GM18951 (cell line): Measurements from ENCODE around the gene TOMM20.

ENCODE experiments used
- POLR2A ChIP-seq: IDR thresholded peaks from 4 replicates; pipeline ENCODE4 v1.6.1; 2011; ENCODE audit warnings: mild to moderate bottlenecking; ENCODE audit not compliant: insufficient read length, insufficient read depth; ENCODE audit errors: extremely low read depth
- in situ Hi-C: fragments of 300-500 bp; cut with MboI; formaldehyde crosslinking; loops from one replicate; pipeline ENCODE4 v1.12.0; 2022; ENCODE audit warnings: low sequenced_read_pairs, mixed read lengths, inconsistent platforms; ENCODE audit not compliant: unreplicated experiment

Gene TOMM20

DNA sequence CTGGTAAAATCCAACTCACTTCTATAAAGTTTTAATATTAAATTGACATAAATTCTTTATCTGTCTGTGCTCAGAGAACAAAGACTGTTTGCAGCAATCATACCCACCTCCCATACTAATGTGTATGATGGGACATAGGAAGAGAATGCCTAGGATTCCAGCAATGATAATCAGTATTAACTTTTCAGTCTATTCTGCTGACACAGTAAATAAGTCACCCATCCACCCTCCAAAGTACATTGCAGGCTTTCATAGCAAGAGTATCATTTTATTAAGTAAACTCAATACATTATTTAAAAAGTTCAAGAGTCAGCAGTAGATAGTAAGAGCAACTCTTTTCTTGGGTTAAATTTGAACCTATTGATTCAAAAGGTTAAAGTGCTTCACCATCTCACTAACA, 23.6 kb upstream of the TOMM20 start:
- in situ Hi-C loops, result no loop called here
- TF ChIP-seq POLR2A, result no peak

DNA sequence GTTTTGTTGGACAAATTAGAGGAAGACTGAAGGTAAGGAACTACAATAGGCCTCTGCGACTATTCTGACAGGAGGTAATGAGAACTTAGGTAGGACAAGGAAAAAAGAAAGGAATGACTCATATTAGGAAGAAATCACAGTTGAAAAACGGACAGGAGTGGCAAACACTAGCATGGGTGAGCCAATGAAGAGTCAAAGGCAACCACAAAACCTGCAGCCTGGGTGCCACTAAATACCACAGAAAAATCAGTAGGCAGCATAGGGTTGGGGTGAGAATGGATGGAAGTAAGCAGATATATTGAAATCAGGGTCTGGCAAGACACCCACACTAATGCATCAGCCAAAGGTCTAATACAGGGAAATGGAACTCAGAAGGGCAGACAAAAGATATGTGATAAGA, 22.4 kb upstream of the TOMM20 start:
- in situ Hi-C loops, result no loop called here
- TF ChIP-seq POLR2A, result no peak

- in situ Hi-C loops, result no loop called here
- TF ChIP-seq POLR2A, result no peak
Measured at GRCh38 chr1:235149824-235150223, 21.2 kb upstream of the TOMM20 start.

- in situ Hi-C loops, result no loop called here
- no peak for TF ChIP-seq POLR2A
Measured at GRCh38 chr1:235147269-235147668, 18.6 kb upstream of the TOMM20 start.

DNA sequence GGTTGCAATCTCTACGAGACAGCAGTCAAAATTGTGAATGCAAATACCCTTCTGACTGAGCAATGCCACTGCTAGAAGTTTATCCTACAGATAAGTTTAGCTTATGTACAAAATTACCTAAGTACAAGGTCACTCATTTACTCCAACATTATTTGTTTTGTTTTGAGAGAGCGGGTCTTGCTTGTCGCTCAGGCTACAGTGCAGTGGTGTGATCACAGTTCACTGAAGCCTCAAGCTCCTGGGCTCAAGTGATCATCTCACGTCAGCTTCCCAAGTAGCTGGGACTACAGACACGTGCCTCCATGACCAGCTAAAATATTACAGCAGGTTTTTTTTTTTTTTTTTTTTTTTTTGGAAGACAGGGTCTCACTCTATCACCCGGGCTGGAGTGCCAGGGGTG, 17.0 kb upstream of the TOMM20 start:
- in situ Hi-C loops, result no loop called here
- TF ChIP-seq POLR2A, result no peak

GRCh38 chr1:235142991-235143390, 14.4 kb upstream of the TOMM20 start:
- in situ Hi-C loops, result no loop called here
- TF ChIP-seq POLR2A, result no peak

GRCh38 chr1:235139315-235139714, 10.7 kb upstream of the TOMM20 start:
- no peak for TF ChIP-seq POLR2A
- in situ Hi-C loops, result no loop called here

DNA sequence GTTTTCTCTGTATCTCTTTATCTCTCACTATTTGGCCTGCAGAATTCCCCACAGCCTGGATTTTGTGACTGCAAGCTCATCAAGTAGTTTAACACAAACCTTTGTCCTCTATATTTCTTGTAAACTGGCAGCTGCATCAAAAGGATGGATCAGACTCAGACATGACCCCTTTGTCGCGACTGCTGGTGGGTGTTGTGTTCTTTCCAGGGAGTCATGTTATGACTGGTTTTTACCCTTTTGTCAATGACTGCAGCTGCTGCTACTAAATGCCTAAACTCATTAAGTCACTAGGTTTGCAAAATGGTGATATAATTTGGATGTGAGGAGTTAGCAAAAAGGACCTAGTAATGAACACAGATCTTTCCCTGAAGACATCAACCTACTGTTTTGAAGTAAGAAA, 10.2 kb upstream of the TOMM20 start:
- in situ Hi-C loops, result no loop called here

GRCh38 chr1:235136111-235136510, 7.5 kb upstream of the TOMM20 start:
- in situ Hi-C loops, result no loop called here
- TF ChIP-seq POLR2A, result no peak

More for the DNA sequence above, 10.2 kb upstream of the TOMM20 start:
- no peak for TF ChIP-seq POLR2A

DNA sequence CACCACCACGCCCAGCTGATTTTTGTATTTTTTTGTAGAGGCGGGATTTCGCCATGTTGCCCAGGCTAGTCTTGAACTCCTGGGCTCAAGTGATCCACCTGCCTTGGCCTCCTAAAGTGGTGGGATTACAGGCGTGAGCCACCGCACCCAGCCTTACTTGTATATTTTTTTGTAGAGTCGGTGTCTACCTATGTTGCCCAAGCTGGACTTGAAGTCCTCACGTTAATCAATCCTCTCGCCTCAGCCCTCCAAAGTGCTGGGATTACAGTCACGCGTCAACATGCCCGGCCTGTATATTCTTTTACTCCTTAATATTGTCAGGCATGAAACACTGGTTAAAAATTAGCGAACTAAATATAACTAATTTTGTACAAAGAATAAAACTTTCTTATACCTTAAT, 5.5 kb upstream of the TOMM20 start:
- in situ Hi-C loops, result no loop called here
- TF ChIP-seq POLR2A, result no peak

- no peak for TF ChIP-seq POLR2A
- in situ Hi-C loops, result no loop called here
Measured at GRCh38 chr1:235133086-235133485, 4.4 kb upstream of the TOMM20 start.

DNA sequence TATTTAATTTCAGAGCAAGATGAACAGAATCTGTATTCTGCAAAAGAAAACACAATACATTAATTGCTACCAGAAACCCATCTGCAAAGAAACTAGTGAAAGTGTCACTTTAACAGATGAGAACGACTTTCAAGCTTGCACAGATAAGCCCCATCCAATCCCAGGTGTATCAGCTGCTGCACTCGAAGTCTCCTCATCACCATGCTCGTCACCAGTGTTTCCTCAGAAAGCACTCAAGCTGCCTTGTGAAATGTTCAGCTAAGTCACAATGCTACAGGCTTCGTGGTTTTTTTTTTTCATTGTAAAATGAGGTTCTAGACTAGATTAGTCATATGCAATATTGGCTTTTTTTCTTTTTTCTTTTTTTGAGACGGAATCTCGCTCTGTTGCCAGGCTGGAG, 3.3 kb upstream of the TOMM20 start:
- in situ Hi-C loops, result no loop called here
- no peak for TF ChIP-seq POLR2A

GRCh38 chr1:235130766-235131270, 2.2 kb upstream of the TOMM20 start:
- in situ Hi-C loops, result no loop called here
- no peak for TF ChIP-seq POLR2A

DNA sequence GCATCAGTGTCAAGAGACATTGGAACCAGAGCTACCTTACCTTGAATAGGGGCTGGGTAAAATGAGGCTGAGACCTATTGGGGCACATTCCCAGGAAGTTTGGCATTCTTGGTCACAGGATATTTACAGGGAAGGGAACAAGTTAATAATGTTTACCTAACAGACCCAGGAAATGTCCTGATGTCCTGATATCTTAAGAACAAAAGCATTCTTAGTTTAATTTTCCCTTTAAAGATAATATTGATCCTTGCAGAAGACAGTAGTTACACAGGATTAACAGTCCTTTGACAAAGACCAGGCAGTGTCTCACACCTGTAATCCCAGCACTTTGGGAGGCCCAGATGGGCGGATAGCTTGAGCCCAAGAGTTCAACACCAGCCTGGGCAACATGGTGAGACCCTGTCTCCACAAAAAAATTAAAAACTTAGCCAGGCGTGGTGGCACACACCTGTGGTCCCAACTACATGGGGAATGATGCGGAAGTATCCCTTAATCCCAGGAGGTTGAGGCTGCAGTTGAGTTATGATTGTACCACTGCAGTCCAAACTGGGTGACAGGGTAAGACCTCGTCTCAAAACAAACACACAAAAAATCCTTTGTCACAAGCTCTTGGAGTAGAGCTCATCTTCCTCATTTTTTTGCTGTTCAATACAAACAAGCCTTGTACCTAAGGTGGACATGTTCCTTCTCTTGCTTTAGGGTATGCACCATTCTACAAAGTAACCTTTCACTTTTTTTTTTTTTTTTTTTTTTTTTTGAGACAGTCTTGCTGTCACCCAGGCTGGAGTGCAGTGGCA, 1.3 kb upstream of the TOMM20 start:
- in situ Hi-C loops, result no loop called here
- no peak for TF ChIP-seq POLR2A
